ENCODE results near the gene RHEB.

GRCh38 chr7:151524331-151524730, 4.6 kb upstream of the RHEB start:
- no peak for TF ChIP-seq CTCF (IDR thresholded peaks at IDR 0.05; ENCODE audit: poor library complexity, severe bottlenecking)
- no peak for TF ChIP-seq EP300 (conservative IDR thresholded peaks at IDR 0.05; ENCODE audit: poor library complexity, severe bottlenecking)
- no peak for TF ChIP-seq EZH2 (IDR thresholded peaks at IDR 0.05; ENCODE audit: borderline replicate concordance, insufficient read depth, low read length, poor library complexity, severe bottlenecking)
- TF ChIP-seq RAD21 (conservative IDR thresholded peaks at IDR 0.05) = no peak
- TF ChIP-seq POLR2AphosphoS5 (IDR thresholded peaks at IDR 0.05) = no peak
- no peak for TF ChIP-seq TAF1 (IDR thresholded peaks at IDR 0.05; ENCODE audit: low read depth)
- TF ChIP-seq SMC3 (conservative IDR thresholded peaks at IDR 0.05; ENCODE audit: poor library complexity) = no peak
- no peak for TF ChIP-seq REST (IDR thresholded peaks at IDR 0.05; ENCODE audit: borderline replicate concordance)

Data from neural cell (in vitro differentiated cells).